KBM-7 (cell line): Measurements from ENCODE around the gene SPR.

ENCODE experiments used
- DNase-seq: peaks from one replicate; pipeline ENCODE4 v3.0.0-alpha.2; 2015
- in situ Hi-C: fragments of 300-500 bp; cut with MboI; formaldehyde crosslinking; loops from 2 replicates; pipeline ENCODE4 v1.14.3; 2020; ENCODE audit warnings: low sequenced_read_pairs, low pct_unique_long_range_greater_than_20kb, mixed read lengths

SPR gene

GRCh38 chr2:72913486-72914205, 26.4 kb downstream of the SPR start:
- in situ Hi-C loops, result no loop called here
- DNase-seq, result no peak

DNA sequence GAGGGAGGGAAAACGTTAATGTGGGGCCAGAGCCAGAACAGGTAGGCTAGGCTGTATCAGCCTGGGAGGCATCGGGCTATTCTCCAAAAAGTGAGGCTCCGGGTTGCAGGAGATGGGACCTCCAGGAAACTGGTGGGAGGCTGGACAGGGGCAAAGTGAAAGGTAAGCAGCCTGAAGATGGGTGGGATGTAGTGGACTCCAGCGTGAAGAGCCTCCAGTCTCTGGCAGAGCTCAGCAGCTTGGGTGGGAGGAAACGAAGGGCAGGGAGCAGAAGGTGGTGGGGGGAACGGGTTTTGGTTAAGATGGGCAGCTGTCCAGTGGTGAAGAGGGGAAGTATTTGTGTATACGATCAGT, 27.0 kb downstream of the SPR start:
- DNase-seq, result no peak
- in situ Hi-C loops, result no loop called here

- DNase-seq, result no peak
- in situ Hi-C loops, result no loop called here
These were observed 27.5 kb downstream of the SPR start for GRCh38 chr2:72914589-72915319.

- no peak for DNase-seq
- in situ Hi-C loops, result no loop called here
These were observed 28.2 kb downstream of the SPR start for GRCh38 chr2:72915320-72915906.

- in situ Hi-C loops, result no loop called here
- peak; percentile 43 for DNase-seq
These were observed 28.9 kb downstream of the SPR start for GRCh38 chr2:72915907-72916742.

DNA sequence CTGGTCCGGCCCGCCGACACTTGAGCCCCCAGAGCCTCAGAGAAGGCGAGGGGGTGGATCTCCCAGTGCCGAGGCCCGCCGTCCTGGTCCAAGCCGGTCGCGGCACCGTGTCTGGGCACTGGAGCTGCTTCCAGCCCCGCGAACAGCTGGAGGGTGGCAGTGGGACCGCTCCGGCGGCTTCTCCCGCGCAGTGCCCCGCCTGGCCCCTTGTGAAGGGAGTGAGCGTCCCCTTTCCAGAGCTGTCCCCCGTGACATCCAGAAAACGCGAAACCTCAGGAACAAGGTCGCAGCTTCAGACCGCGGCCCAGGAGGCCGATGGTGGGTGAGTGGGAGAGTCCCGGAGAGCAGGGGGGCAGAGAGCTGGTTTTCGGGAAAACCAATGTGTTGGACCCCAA, 29.5 kb downstream of the SPR start:
- in situ Hi-C loops, result no loop called here
- no peak for DNase-seq

GRCh38 chr2:72917138-72917876, 30.1 kb downstream of the SPR start, which contains the start of gene EMX1:
Gene EMX1 (plus strand): TSS chr2:72917519. CDS start chr2:72917853, 334 bp downstream.
- DNase-seq, result peak; percentile 47
- in situ Hi-C loops, result no loop called here

DNA sequence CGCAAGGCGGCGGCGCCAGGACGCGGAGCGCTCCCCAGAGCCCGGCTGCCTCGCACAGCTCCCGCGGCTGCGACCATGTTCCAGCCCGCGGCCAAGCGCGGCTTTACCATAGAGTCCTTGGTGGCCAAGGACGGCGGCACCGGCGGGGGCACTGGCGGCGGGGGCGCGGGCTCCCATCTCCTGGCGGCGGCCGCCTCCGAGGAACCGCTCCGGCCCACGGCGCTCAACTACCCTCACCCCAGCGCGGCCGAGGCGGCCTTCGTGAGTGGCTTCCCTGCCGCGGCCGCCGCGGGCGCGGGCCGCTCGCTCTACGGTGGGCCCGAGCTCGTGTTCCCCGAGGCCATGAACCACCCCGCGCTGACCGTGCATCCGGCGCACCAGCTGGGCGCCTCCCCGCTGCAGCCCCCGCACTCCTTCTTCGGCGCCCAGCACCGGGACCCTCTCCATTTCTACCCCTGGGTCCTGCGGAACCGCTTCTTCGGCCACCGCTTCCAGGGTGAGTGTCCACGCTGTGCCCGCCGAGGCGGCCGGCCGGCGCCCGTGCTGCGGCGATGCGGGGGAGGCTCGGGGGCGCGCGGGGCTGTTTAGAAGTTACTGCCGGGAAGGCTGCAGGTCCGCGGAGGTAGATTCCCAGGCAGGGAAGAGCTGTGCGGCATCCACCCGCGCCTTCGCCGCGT, 30.8 kb downstream of the SPR start:
- peak; percentile 32 for DNase-seq
- in situ Hi-C loops, result no loop called here

DNA sequence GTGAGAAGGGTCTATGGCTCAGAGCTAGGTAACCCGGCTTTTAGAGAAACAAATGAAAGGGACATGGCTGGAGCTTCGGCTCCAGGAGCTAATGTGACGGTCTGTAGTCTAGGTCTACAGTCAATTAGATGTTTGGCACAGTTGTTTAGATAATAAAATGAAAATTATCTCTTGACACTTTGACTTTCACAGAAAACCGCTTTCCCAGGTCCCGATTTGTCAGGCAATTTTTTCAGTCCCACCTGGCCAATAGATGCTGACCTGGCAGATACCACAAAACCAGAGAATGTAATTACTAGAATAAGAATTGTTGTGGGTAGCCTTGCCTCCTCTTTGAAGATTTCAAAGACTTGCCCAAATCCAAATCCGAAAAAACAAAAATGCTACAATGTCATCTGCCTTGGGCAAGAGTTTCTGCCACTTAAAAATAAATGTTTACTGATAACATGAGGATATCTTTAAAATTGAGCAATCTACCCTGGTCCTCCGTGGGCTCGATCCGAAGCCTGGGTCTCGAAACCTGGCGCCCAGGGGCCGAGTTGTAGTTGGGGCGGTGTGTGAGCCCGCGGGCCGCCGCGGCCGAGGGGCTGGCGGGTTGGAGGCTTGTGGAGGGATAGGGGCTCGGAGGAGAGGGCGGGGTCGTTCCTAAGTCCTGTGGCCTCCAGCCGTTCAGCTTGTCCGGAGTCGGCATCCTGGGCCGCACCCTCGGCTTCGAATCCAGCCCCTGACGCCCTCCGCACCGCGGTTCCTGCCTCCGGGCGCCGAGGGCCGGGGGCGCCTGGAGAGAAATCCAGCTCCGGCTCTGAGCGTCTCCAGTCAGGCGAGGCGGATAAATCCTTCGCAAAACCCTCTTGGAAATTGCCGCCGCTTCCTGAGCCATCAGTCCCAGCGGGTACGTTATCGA, 32.5 kb downstream of the SPR start:
- in situ Hi-C loops, result no loop called here
- DNase-seq, result no peak

DNA sequence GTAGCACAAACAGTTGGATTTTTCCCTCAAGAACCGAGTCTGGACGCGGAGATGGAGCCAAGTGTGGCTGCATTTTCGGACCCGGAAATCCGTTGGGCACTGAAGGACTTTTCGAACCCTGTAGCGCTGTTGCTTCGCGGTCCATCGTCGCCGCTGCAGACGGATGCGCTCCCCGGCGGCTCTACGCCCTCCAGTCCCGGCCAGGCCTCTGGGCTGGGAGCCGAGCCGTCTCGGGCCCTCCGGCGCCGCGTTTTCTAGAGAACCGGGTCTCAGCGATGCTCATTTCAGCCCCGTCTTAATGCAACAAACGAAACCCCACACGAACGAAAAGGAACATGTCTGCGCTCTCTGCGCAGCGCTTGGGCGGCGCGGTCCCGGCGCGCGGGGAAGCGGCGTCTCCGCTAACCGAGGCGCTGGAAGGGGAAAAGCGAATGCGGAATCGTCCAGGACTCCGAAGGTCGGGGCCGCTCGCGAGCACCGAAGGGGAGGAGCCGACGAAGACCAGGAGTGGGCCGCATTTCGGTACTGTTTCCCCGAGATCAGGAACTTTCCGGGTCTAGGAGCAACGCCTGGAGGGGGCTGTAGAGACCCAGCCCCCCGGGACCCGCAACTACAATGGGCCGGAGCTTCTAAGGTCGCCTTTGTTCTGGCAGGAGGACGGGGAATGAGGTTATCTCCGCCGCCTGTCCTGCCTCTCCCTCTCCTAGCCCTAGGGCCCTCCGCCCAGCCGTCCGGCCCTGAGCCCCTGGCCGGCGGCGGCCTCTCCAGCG, 33.3 kb downstream of the SPR start:
- no peak for DNase-seq
- in situ Hi-C loops, result no loop called here

DNA sequence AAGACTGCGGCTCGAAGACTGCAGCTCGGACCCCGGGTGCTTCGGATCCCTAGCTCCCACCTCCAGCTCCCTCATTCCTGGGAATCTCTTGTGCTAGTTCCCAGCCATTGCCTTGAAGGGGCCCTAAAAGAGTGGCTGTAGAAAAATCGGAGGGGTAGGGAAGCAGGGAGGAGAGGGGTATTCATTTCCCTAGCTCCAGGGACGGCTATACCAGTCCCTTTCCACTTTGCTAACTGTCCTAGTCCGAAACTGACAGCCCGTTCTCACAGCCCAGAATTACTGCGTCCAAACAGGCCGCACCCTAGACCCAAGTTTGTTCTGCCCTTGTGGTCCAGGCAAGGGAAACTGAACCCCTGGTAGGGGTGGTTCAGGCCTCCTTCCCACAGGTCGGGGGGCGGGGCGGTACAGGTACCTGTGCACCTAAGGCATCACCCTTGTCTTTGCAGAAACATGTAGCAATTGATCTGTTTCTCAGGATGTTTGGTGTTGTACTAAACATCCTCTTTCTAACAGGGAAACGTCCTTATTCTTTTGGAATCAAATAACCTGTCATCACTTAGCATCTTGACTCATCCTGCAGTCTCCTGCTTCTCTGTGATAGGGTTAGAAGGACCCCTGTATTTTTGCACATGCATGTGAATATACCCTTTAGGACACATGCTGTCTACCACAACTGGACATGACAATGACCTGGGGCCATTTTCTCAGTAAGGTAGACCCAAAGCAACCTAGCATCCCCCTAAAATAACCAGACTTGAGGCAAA, 34.1 kb downstream of the SPR start:
- no peak for DNase-seq
- in situ Hi-C loops, result no loop called here

GRCh38 chr2:72921853-72922252, 34.6 kb downstream of the SPR start:
- DNase-seq, result no peak
- in situ Hi-C loops, result no loop called here

DNA sequence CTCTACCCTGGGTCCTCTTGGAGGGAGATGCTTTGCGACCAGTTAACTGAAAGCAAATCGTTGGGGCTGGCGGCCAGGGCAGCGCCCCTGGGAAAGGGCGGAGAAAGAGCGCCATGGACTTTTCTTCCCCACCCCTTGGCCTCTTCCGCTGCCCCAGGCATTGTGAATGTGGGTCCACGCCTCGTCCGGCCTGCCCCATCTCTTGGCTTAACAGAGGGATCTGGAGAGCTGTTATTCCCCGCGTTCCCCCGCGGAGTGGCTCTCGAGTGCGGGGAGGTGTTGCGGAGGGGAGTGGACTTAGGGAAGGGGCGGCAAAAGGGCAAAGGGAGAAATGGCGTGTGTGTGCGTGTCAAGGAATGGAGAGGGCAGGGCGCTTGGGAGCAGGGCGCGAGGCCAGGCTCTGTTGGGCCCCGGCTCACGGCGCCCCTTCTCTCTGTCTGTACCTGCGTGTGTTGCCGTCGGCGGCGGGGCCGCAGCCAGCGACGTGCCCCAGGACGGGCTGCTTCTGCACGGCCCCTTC, 36.7 kb downstream of the SPR start:
- in situ Hi-C loops, result no loop called here
- no peak for DNase-seq

DNA sequence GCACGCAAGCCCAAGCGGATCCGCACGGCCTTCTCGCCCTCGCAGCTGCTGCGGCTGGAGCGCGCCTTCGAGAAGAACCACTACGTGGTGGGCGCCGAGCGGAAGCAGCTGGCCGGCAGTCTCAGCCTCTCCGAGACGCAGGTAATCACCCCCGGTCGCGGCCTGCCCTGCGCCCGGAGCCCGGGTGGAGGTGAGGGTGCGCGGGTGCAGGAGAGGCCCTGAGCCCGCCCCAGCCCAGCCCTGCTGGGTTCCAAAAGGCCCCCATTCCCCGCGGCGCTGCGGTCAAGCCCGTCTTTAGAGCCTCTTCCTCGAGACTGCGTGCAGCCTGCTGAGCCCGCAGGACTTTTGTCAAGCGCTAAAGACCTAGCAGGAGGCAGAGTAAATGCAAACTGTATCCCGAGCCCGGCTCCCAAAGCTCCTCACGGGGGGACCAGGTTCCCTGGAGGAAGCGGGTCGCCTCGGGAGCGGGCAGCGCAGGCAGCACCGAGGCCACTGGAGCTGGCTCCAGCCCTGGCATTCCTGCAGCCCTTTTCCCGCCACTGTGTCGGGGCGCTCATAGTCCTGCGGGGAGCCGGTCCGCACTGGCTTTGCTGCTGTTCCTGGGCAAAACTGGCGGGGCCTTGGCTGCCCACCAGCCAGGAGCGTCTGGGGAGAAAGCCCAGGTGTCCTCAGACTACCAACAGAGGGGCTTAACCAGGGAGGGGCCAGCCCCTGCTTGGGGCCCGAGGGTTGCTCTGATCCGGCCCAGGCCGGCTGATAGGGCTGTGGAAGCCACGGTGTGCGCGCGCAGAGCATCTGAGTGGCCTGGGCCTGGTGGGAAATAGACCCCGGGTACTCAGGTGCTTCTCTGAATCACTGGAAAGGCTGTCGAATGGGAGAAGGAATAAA, 37.4 kb downstream of the SPR start:
- DNase-seq, result no peak
- in situ Hi-C loops, result no loop called here

- in situ Hi-C loops, result no loop called here
- no peak for DNase-seq
These were observed 38.2 kb downstream of the SPR start for GRCh38 chr2:72925328-72925943.
